ENCODE measurements around the gene SIM1. TPM values are rescaled to one million over a fixed set of nuclear protein-coding genes. Genes with fewer than 3 reads are reported as not detected.

SIM1 gene
- total RNA-seq, 4 donors from 2014 or later = not detected

- H3K4me1 ChIP-seq = peaks cover 0 to 14% (median 9%) of the 10 kb centered on the region in 4 donors
- H3K27me3 ChIP-seq = peaks cover 99% of the 10 kb centered on the region
- in situ Hi-C loops (cut with MboI; ENCODE audit: low pct_ligation_motif_present in 1 of 4, low pct_unique_long_range_greater_than_20kb in 1 of 4, low sequenced_read_pairs in 3 of 4) (no loop called here), intact Hi-C loops (cut with DNase I; ENCODE audit: low total_unique reads) (no loop called here)
- H3K27ac ChIP-seq = no peak overlapping the region
- 41% methylated on average over 36 of the region's 38 CpGs; no CpG with 5 or more reads in 1 of the 2 donors for WGBS, 2 donors (ENCODE audit: low coverage in 1 of 2)
- no peak for DNase-seq
- TF ChIP-seq EP300 (IDR thresholded peaks at IDR 0.05; ENCODE audit: low read depth) = no peak
- TF ChIP-seq POLR2AphosphoS5 (IDR thresholded peaks at IDR 0.05) = no peak
- no peak for TF ChIP-seq POLR2A (IDR thresholded peaks at IDR 0.05)
- TF ChIP-seq CTCF (IDR thresholded peaks at IDR 0.05) = no peak
- no peaks in the 10 kb centered on the region for H3K9me3 ChIP-seq
- H3K36me3 ChIP-seq = no peaks in the 10 kb centered on the region
- no peak overlapping the region for H3K4me3 ChIP-seq
These were observed 15.5 kb downstream of the SIM1 start for GRCh38 chr6:100449239-100449691.

GRCh38 chr6:100447900-100448748, 16.6 kb downstream of the SIM1 start:
- H3K36me3 ChIP-seq = no peaks in the 10 kb centered on the region
- no peak overlapping the region for H3K27ac ChIP-seq
- in situ Hi-C loops (cut with MboI; ENCODE audit: low pct_ligation_motif_present in 1 of 4, low pct_unique_long_range_greater_than_20kb in 1 of 4, low sequenced_read_pairs in 3 of 4) (no loop called here), intact Hi-C loops (cut with DNase I; ENCODE audit: low total_unique reads) (no loop called here)
- no peak for DNase-seq
- WGBS, 2 donors (ENCODE audit: low coverage in 1 of 2) = 41 to 47% methylated on average over 6 to 46 of the region's 47 CpGs
- H3K27me3 ChIP-seq = peaks cover 99% of the 10 kb centered on the region
- no peak overlapping the region for H3K4me3 ChIP-seq
- TF ChIP-seq EP300 (IDR thresholded peaks at IDR 0.05; ENCODE audit: low read depth) (no peak), CTCF (IDR thresholded peaks at IDR 0.05) (no peak), POLR2A (IDR thresholded peaks at IDR 0.05) (no peak), POLR2AphosphoS5 (IDR thresholded peaks at IDR 0.05) (no peak)
- H3K4me1 ChIP-seq = peaks cover 0 to 14% (median 9%) of the 10 kb centered on the region in 4 donors
- H3K9me3 ChIP-seq = no peaks in the 10 kb centered on the region

- Histone ChIP-seq H3K27me3 (peaks cover 99% of the 10 kb centered on the region), H3K36me3 (no peaks in the 10 kb centered on the region), H3K9me3 (no peaks in the 10 kb centered on the region), H3K4me1 (peaks cover 0 to 14% (median 9%) of the 10 kb centered on the region in 4 donors), H3K4me3 (peak overlapping the region in 1 of 4 donors; percentile 7), H3K27ac (no peak overlapping the region)
- intact Hi-C loops (cut with DNase I; ENCODE audit: low total_unique reads) = no loop called here
- no peak for DNase-seq
- TF ChIP-seq CTCF (IDR thresholded peaks at IDR 0.05) (no peak), POLR2AphosphoS5 (IDR thresholded peaks at IDR 0.05) (no peak), POLR2A (IDR thresholded peaks at IDR 0.05) (no peak), EP300 (IDR thresholded peaks at IDR 0.05; ENCODE audit: low read depth) (no peak)
- in situ Hi-C loops (cut with MboI; ENCODE audit: low pct_ligation_motif_present in 1 of 4, low pct_unique_long_range_greater_than_20kb in 1 of 4, low sequenced_read_pairs in 3 of 4) = no loop called here
- 13 to 27% methylated on average over 3 to 38 of the region's 38 CpGs for WGBS, 2 donors (ENCODE audit: low coverage in 1 of 2)
These were observed 17.4 kb downstream of the SIM1 start for GRCh38 chr6:100447081-100447899.

Measured in transverse colon (tissue), 4 donors.